Measurements from ENCODE around the gene MYO18B.

GRCh38 chr22:25775531-25775930, 33.5 kb downstream of the MYO18B start:
- TF ChIP-seq, protein P1, sequence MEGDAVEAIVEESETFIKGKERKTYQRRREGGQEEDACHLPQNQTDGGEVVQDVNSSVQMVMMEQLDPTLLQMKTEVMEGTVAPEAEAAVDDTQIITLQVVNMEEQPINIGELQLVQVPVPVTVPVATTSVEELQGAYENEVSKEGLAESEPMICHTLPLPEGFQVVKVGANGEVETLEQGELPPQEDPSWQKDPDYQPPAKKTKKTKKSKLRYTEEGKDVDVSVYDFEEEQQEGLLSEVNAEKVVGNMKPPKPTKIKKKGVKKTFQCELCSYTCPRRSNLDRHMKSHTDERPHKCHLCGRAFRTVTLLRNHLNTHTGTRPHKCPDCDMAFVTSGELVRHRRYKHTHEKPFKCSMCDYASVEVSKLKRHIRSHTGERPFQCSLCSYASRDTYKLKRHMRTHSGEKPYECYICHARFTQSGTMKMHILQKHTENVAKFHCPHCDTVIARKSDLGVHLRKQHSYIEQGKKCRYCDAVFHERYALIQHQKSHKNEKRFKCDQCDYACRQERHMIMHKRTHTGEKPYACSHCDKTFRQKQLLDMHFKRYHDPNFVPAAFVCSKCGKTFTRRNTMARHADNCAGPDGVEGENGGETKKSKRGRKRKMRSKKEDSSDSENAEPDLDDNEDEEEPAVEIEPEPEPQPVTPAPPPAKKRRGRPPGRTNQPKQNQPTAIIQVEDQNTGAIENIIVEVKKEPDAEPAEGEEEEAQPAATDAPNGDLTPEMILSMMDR (optimal IDR thresholded peaks at IDR 0.05 in 1 of 3, IDR thresholded peaks at IDR 0.05 in 1 of 3, conservative IDR thresholded peaks at IDR 0.05 in 1 of 3; ENCODE audit: extremely low read depth in 1 of 3, insufficient read depth in 2 of 3, low read length in 3 of 3): no peak
- no peak for TF ChIP-seq EZH2 (IDR thresholded peaks at IDR 0.05; ENCODE audit: low read length)

All from keratinocyte (primary cell).